Measurements from ENCODE around the gene MT1F.
"Not testable (repeated sequence)": the region's sequence is repeated elsewhere in the genome, so short reads cannot be mapped to it uniquely, and the experiment has no call there.

MT1F gene

DNA sequence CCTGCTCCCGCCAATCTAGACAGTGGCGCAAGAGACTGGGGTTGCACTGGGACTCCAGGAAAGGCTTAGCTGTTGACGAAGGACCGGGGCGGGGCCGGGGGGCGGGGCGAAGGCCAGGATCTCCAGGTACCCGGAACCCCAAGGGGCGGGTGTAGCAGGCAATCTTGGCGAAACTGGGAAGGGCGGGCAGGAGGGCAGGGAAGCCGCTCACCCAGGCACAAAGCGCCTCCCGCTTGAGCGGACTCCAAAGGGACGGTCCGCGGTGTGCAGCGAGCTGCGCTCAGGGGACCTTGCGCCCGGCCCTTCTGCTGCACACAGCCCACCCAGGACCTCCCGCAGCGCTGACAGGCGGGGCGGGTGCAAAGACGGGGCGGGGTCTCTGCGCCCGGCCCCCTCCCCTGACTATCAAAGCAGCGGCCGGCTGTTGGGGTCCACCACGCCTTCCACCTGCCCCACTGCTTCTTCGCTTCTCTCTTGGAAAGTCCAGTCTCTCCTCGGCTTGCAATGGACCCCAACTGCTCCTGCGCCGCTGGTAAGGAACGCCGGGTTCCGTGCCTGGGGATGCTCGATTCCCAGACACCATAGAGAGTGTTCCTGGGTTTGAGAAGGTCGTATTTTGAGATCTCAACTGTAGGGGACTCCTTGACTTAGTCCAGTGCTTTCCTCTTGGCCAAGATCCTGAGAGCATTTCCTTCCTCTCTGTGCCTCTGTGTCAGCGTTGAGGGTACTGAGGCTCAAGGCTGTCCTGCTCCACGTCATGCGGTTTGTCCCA is at the start of gene MT1F:
Gene MT1F, plus strand, starts transcription at position 405 of the 772 bp plus-strand sequence. Its CDS starts 100 bp downstream, at position 505.
- peak; percentile 64 for DNase-seq (ENCODE audit: low read depth)

GRCh38 chr16:56608043-56608875 is 49.5 kb upstream of the MT1F start, which contains the start of gene MT2A:
MT2A (plus strand) TSS chr16:56608584; CDS start chr16:56608656, 72 bp downstream.
- peak; percentile 88 for DNase-seq (ENCODE audit: low read depth)

GRCh38 chr16:56608876-56609462 is 48.8 kb upstream of the MT1F start:
- DNase-seq (ENCODE audit: low read depth): no peak

GRCh38 chr16:56609463-56609921 is 48.3 kb upstream of the MT1F start:
- DNase-seq (ENCODE audit: low read depth): peak; percentile 73

- DNase-seq (ENCODE audit: low read depth): peak; percentile 74
Observed at GRCh38 chr16:56610017-56610608, 47.6 kb upstream of the MT1F start.

GRCh38 chr16:56610609-56611111 is 47.1 kb upstream of the MT1F start:
- DNase-seq (ENCODE audit: low read depth): no peak

GRCh38 chr16:56611281-56611833 is 46.4 kb upstream of the MT1F start:
- no peak for DNase-seq (ENCODE audit: low read depth)

- no peak for DNase-seq (ENCODE audit: low read depth)
Observed at GRCh38 chr16:56613706-56614105, 44.1 kb upstream of the MT1F start.

GRCh38 chr16:56614549-56614991 is 43.2 kb upstream of the MT1F start:
- DNase-seq (ENCODE audit: low read depth): no peak

- no peak for DNase-seq (ENCODE audit: low read depth)
Observed at GRCh38 chr16:56615353-56615752, 42.4 kb upstream of the MT1F start.

DNA sequence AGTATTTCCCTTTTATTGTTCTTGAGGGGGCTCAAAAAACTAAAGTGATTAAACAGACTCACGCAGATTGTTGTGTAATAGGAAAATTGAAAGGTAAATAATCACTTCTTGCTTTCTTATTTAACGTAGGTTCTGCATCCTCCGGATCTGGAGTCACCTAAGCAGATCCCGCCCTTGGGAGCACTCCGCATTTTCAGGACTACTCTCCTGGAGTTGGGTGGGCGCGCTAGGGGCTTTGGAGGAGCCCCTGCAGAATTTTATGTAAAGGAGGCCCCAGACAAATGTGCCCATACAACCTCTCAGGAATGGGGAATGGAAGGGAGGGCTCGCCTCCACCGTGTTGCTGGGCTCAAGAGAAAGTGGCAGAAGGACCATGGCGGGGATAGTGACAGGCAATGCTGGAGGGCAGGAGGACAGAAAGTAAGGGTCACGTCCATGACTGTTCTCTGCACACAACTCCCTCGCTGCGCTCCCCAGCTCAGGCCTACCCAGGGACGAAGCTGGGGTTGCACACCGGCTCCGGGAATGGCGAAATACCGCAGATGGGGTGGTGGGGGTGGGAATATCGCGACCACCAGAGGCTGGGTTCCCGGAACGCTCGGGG is 41.0 kb upstream of the MT1F start:
- no peak for DNase-seq (ENCODE audit: low read depth)

DNA sequence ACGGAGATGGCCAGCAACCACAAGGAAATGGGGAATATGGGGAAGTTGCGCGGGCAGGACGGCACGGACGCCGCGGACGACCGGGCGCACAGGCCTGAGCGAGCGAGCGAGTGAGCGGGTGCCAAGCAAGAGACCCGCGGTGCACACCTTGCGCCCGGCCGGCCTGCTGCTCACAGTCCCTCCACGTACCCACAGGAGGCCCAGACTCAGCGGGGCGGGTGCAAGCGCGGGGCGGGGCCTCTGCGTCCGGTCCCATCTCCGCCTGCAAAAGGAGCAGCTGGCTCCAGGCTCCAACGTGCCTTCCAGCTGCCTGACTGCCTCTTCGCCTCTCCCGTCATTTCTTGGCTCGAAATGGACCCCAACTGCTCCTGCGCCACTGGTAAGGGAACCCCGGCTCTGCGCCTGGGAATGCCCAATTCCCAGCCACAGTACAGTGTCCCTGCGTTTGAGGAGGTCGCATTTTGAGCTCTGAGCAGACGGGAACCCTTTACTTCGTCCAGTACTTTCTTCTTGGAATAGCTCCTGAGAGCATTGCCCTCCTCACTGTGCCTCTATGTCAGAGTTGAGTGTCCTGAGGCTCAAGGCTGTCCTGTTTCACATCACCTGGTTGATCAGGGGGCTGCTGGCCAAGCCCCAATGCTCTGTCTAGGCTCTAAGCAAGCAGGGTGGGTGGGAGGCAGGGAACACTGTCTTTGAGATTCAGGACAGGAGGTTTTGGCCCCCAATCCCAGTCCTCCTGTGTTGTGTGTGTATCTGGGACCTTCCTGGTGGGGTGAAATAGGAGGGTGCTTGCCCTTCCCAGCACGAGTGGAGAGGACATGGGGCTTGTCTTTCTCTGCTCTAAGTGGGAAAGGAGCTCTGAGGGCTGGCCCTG is 40.3 kb upstream of the MT1F start:
- DNase-seq (ENCODE audit: low read depth): peak; percentile 54

DNA sequence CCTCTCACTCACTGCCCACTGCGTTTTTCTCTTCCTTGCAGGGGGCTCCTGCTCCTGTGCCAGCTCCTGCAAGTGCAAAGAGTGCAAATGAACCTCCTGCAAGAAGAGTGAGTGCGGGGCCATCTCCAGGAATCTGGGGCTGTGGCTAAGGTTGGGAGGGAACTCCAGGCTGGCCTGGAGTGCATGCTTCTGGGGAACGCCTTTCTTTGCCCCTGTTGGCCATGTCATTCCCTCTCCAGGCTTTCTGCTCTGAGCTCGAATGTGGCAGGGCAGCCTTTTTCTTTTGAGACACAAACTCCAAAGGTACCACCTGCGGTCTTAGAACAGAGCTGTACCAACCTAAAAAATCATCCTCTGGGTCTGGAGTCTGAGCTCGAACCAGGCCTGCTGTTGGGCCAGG is 39.6 kb upstream of the MT1F start:
- no peak for DNase-seq (ENCODE audit: low read depth)

DNA sequence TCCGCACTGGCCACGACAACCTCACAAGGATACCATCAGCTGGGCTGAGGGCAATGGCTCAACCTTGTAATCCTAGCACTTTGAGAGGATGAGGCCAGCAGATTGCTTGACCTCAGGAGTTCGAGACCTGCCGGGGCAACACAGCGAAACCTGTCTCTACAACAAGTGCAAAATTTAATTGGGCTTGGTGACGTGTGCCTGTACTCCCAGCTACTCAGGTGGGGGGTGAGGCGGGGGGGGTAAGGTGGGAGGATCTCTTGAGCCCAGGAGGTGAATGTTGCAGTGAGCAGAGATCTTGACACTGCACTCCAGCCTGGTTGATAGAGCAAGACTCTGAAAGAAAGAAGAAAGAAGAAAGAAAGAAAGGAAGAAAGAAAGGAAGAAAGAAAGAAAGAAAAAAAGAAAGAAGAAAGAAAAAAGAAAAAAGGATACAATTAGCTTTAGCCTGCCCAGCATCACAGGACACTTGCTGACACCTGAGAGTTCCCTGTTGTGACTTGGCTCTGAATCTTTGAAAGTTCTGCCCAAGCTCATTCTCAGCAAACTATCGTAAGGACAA is 37.3 kb upstream of the MT1F start:
- DNase-seq (ENCODE audit: low read depth): no peak

- not testable (repeated sequence) for DNase-seq (ENCODE audit: low read depth)
Observed at GRCh38 chr16:56621665-56622445, 35.9 kb upstream of the MT1F start.

GRCh38 chr16:56623184-56623583 is 34.6 kb upstream of the MT1F start:
- DNase-seq (ENCODE audit: low read depth): not testable (repeated sequence)

DNA sequence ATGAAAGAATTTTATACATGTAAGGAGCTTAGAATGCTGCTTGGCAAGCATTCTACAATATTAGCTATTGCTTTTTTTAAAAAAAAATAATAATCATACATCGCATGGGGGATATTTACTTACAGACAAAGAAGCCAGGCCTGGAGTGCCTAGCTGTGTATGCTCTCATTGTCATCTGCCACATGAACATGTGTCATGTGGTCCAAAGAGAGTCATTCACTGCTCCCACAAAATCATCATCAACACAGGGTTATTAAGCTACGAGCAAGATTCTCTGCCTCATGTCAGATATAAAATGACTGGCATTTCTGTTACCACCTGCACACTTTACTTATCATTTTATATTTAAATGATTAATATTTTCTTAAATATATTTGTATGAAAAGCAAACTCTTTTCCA is 34.1 kb upstream of the MT1F start:
- DNase-seq (ENCODE audit: low read depth): no peak

GRCh38 chr16:56625140-56625942 is 32.4 kb upstream of the MT1F start, which contains the start of gene MT1E:
MT1E (plus strand) TSS chr16:56625781; CDS start chr16:56625852, 71 bp downstream.
- peak; percentile 70 for DNase-seq (ENCODE audit: low read depth)
